ENCODE data around the gene SMURF2. TPM values are rescaled to one million over a fixed set of nuclear protein-coding genes. Genes with fewer than 3 reads are reported as not detected.
A peak's percentile ranks its signal among the peaks of the same experiment; 100 is the strongest.
"Not testable (repeated sequence)": the region's sequence is repeated elsewhere in the genome, so short reads cannot be mapped to it uniquely, and the experiment has no call there.

The SMURF2 gene
- total RNA-seq, 1 donor = 15.3 TPM

DNA sequence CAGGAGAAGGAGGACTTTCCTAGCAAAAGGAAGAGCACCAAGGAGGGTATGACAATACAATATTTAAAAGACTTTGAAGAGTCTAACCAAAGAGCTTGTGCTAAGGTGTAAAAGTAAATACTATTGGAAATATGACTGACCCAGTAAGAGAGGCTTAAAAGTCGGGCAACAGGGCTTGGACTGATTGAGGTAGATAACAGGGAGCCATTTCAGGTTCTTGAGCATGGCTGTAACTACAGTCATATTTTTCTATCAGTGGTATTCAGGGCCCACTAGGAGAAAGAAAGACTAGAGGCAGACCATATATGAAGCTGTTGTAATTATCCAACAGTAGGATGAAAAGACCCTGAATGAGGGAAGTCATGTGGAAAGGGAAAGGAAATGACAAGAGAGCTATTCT, 62.3 kb downstream of the SMURF2 start:
- DNase-seq (ENCODE audit: low read depth in 2 of 3, low spot score in 2 of 3) = no peak

DNA sequence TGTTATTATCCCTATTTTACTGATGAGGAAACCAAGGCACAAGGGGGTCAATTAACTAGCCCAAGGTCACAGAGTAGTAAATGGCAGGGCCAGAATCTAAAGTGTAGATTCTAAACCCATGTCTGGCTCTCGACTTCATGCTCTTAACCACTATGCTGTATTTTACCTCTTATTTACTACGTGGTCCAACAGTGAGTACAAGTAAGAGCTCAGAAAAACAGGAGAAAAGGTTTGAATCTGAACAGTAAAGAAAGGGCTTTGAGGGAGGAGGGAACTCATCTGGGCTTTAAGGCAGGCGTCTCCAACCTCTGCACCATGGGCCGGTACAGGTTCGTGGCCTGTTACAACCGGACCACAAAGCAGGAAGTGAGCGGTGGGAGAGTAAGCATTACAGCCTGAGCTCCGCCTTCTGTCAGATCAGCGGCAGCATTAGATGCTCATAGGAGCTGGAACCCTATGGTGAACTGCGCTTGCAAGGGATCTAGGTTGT, 62.9 kb downstream of the SMURF2 start:
- DNase-seq (ENCODE audit: low read depth in 2 of 3, low spot score in 2 of 3) = peak; percentile 9 to 64 (median 45)

DNA sequence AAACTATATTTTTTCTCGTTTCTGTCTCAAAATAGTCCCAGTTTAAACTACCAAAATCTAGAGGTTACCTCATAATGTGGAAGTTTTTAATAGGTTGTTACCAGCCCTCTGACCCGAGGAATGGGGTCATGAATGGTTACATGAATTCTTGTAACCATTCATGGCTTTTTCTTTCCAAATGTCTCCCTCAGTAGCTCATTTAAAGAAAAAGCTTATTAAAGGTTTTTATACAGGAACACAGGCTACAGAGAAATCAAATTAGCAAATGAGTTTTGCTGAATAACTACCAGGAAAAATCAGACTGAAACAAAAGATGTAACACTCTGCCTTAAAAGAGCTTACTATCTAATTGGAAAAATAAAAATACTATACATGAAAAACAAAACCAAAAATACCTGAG, 63.4 kb downstream of the SMURF2 start:
- DNase-seq (ENCODE audit: low read depth in 2 of 3, low spot score in 2 of 3) = no peak

DNA sequence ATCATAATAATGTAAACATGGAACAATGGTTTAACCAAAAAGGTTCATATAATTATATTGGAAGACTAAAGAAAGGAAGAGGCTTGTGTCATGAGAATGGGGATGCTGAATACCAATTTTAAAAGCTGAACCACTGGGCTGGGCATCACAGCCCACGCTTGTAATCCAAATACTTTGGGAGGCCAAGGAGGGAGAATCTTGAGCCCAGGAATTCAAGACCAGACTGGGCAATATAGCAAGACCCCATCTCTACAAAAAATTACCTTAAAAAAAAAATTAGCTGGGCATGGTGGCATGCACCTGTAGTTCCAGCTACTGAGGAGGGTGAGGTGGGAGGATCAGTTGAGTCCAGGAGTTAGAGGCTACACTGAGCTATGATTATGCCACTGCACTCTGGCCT, 65.1 kb downstream of the SMURF2 start:
- no peak for DNase-seq (ENCODE audit: low read depth in 2 of 3, low spot score in 2 of 3)

DNA sequence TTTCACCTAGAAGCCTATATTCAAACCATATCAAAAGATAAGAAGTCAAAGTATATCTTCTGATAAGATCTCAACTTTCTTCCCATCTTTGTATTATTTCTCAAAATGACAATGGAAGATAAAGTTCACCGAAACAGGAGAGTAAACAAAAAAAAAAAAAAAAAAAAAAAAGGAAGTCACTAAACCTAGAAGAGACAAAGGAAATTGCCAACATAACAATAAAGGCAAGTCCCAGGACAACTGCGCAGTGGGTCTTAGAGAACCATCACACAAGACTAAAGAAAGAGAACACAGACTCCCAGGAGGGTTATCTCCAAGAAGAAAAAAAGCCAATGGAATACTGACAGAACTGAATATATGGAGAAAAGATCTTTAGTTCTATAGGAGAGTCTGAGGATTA, 65.7 kb downstream of the SMURF2 start:
- DNase-seq (ENCODE audit: low read depth in 2 of 3, low spot score in 2 of 3) = no peak

DNA sequence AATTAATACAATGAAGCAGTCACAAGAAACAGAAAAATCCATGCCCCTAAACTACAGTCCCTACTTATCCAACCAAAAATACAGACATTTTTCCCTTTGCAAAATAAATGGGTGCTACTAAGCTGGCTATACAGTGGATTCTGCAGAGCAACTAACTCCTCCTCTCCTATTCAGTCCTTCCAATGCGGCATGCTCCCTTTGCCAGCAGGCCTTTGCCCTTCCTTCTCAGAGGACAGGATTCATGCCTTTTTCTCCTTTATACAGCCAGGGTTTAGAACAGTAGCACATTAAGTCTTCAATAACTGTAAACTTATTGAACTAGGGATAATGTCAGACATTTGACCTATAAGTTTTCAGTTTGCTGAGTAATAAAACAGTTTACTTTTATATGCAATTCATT, 70.2 kb downstream of the SMURF2 start:
- no peak for DNase-seq (ENCODE audit: low read depth in 2 of 3, low spot score in 2 of 3)

DNA sequence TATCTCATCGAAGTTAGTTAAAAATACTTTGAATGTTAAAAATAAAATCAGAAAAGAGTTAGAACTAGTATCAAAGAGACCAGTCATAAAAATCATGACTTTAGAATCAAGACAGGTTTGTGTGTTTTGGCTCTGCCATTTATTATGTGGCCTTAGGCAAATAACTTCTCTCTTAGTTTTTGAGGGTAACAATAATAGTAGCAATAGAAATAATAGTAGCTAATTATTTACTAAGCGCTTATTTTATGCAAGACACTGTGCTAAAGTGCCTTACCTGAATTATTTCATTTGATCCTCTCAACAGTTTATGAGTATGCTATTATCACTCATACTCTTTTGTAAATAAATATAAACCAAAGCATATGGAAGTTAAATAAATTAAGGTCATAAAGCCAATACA, 77.0 kb downstream of the SMURF2 start:
- DNase-seq (ENCODE audit: low read depth in 2 of 3, low spot score in 2 of 3) = no peak

DNA sequence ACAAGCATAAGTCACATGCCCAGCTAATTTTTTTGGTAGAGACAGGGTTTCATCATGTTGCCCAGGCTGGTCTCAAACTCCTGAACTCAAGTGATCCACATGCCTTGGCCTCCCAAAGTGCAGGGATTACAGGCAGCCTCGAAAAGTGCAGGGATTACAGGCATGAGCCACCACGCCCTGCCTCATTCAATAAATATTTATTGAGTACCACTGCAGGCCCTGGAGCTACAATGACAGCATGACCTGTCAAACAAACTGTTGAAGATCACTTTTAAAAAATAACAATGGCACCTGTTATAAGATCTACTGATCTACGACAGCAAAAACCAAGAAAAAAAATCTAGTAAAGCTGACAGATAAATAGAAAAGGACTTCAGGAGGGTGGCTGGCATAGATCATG, 79.1 kb downstream of the SMURF2 start:
- DNase-seq (ENCODE audit: low read depth in 2 of 3, low spot score in 2 of 3) = no peak

DNA sequence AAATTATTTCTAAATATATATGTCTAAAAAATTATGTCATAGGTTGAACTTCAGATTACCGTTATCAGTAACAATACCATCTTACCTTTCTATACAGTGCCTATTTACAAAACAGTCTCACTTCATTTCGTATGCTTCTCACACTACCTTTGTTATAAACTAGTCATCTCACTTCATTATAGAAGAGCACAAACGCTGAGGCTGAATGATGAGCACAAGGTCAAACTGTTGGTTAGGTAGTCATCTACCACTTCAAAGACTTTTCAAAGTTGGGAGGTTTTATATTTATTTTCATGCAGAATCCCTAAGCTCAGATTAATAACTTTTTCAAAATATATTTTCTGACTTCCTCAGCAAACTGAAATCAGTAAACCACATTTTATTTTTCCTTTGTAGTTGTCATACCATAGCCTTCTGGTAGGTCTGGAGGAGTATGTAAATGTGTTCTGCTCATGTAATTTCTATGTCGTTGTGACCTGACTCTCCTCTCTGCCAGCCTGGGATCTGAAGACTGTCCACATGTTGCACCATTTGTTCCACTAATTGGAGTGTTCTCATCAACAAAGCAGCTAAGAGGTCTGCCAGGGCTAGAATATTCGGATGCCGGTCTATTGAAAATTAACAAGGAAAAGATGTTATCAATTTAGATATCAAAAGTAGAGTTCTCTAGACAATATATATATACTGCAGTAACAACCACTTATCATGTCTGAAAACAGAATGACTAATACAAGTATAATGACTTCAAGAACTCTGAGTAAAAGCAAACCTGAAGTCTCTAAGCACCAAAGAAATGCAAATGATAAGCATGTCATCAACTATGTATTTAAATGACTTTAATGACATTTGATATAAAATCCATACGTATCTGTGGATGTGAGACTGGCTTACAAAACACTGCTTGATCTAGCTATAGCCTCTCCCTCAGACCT, 81.5 kb downstream of the SMURF2 start:
- DNase-seq (ENCODE audit: low read depth in 2 of 3, low spot score in 2 of 3) = no peak

DNA sequence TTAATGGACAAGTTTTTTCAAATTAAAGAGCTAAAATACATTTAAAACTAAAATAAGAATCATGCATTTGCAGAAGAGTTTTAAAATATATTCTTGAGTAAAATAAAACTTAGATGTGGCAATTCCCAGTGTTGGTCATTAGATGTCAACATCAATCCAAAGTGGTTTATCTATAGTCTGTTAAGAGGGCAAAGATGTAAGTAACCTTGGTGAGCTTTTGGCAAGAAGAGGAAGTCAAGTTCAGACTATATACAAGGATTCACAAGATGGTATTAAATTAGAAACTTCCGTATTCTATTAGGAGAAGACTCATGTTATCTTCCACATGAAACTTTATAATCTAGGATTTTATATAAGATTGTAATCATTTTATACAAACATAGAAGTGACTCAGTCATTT, 82.2 kb downstream of the SMURF2 start:
- no peak for DNase-seq (ENCODE audit: low read depth in 2 of 3, low spot score in 2 of 3)

DNA sequence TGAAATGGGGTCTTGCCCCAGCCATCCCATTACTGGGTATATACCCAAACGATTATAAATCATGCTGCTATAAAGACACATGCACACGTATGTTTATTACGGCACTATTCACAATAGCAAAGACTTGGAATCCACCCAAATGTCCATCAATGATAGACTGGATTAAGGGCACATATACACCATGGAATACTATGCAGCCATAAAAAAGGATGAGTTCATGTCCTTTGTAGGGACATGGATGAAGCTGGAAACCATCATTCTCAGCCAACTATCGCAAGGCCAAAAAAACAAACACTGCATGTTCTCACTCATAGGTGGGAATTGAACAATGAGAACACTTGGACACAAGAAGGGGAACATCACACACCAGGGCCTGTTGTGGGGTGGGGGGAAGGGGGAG, 85.1 kb downstream of the SMURF2 start:
- DNase-seq (ENCODE audit: low read depth in 2 of 3, low spot score in 2 of 3) = not testable (repeated sequence)

DNA sequence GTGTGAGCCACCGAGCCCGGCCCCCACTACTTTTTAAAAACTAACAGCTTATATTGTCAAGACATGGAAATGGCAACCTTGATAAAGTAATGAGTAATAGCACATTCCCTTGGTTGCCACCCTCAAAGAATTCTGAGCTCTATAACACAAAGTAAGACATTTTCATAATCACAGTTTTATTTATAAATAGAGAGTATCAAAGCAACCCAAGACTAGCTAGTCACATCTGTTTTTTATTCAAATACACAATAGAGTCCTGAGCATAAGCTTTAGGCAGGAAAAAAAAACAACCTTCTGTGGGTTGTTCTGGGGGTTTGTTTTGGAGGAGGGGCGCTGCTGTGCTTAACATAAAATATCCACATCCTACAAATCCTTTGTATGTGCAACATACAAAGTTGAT, 86.7 kb downstream of the SMURF2 start:
- DNase-seq (ENCODE audit: low read depth in 2 of 3, low spot score in 2 of 3) = no peak

DNA sequence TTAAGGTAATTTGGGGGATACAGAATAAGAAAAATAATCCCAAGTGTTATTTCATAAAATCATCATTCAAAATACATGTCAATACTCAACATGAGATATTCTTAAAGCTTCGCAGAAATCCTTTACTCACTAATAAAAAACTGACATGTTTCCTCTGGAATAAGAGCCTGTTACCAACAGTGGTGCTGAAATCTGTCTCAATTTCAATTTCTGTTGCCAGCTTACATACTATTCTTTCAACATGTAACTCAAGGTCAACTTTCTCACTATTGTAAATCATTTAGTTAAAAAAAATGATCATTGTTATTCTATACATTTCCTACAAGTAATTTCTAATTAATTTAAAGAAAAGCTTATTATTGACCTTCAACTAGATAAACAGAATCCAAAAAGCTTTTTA, 87.5 kb downstream of the SMURF2 start:
- no peak for DNase-seq (ENCODE audit: low read depth in 2 of 3, low spot score in 2 of 3)

DNA sequence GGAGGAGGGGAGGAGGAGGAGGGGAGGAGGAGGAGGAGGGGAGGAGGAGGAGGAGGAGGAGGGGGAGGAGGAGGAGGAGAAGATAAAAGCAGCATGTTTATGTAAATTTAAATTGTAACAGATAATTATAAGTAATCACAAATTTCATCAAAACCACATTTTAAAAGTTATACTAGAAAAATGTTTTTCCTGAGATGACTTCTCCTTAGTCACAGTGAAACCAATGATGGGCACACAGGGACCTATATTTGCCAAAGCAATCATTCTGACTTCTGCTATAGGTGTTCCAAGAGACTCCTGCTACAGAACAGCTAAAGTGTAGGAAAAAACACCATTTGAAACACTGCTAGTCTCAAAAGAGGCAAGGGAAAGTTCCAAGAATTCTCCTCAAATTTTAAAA, 88.9 kb downstream of the SMURF2 start:
- no peak for DNase-seq (ENCODE audit: low read depth in 2 of 3, low spot score in 2 of 3)

DNA sequence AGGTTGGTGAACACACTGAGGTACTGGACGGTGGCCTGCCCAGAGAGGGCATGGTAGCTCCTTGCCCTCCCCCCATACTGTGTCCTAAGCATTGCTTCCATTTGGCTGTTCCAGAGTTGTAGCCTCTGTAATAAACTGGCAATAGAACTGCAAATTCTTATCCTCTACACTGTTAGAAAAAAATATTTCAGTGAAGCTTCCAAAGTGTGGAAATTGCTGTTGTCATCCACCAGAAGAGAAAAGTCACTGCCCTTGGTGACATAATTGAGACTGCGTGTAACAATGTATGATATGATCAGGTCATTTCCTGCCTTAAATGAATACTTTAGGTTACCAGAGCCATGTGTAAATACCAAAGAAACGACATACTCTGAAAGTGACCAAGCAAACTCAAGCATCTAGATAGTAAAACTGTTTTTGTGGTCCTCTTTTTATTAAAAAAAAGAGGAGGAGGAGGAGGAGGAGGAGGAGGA, 89.4 kb downstream of the SMURF2 start:
- peak in 2 of 3 donors; percentile 12 to 53 for DNase-seq (ENCODE audit: low read depth in 2 of 3, low spot score in 2 of 3)

DNA sequence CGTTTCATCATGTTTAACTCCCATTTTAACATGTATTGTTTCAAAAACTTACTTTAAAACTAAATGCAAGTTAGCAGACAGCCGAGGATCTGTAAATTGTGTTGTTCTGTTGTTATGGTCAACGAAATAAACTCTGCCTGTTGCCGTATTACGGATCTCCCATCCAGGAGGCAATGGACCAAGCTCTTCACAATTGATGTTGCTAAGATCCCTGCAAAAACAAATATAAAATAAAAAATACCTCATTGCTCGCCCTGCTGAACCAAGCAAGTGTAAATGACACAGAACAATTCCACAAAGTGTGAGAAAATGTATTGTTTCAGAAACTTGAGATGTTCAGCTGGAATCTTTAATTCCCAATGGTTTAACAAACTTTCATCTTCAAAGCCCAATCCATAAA, 90.4 kb downstream of the SMURF2 start:
- no peak for DNase-seq (ENCODE audit: low read depth in 2 of 3, low spot score in 2 of 3)

DNA sequence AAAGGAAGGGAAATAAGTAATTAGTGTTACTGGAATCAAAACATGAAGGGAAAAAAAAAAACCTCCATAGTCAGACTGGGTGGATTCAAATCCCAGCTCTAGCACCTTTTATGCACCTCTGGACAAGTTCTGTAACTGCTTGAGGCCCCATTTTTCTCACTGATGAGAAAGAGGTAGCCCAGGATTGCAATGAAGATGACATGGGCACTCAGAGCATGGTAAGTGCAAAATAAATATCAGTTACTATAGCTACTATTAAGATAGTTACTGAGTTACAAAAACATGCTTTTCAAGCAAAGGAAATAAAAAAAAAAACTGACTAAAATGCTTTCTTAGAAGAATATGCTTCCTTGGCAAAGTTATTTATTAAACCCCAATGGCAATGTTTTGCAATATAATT, 96.5 kb downstream of the SMURF2 start:
- DNase-seq (ENCODE audit: low read depth in 2 of 3, low spot score in 2 of 3) = peak in 2 of 3 donors; percentile 8 to 20

DNA sequence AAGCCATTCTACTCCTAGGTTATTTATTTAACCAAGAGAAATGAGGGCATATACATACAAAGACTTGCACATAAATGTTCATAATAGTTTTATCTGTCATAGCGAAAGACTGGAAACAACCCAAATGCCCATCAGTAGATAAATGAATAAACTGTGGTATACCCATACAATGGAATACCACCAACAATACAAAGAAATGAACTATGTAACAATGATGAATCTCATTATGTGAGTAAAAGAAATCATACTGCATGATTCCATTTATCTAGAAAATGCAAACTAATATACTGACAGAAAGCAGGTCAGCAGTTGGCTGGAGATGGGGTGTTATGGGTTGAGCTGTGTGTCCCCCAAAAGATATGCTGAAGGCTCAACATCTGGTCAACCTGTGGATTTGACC, 98.0 kb downstream of the SMURF2 start:
- DNase-seq (ENCODE audit: low read depth in 2 of 3, low spot score in 2 of 3) = no peak

DNA sequence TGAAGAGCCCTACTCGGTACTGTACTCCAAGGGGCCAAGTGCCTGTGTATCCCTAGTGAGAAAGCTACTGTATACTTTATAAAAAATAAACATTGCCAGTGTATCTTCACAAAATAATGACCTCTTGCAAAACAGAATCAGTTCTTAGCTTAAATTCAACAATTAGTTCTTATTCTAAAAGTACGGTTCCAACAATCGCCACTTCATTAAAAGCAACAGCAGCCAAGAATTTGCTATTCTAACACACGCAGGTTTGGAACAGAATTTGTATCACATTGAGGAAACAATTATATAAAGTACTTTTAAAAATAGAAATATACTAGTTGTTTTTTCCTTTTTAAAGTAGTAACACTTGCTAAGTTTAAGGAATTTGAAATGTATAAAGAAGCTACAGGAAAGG, 106.8 kb downstream of the SMURF2 start:
- no peak for DNase-seq (ENCODE audit: low read depth in 2 of 3, low spot score in 2 of 3)

DNA sequence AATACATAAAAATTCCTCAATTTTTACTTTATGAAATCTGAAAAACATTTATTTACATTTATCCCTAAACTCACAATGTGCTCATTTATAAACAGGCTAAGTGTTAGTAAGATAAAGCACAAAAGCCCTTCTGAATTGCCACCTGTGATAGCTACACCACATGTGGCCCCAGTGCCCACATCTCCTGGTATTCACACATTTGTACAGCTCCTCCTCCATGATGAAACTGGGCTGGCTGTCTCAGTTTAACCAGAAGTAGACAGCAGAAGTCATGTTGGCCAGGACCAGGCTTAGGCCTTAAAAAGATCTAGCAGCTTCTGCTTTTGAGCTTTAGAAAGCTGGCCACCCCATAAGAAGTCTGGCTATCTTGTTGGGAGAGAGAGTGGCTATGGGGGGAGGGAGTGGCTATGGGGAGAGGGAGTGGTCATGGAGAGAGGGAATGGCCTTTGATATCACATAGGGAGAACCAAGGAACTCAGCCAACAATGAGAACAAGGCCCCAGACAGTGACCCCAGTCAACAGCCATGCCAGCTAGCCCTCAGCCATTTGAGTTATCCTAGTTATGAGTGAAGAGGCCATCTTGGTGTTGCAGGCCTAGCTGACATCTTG, 108.0 kb downstream of the SMURF2 start:
- no peak for DNase-seq (ENCODE audit: low read depth in 2 of 3, low spot score in 2 of 3)

DNA sequence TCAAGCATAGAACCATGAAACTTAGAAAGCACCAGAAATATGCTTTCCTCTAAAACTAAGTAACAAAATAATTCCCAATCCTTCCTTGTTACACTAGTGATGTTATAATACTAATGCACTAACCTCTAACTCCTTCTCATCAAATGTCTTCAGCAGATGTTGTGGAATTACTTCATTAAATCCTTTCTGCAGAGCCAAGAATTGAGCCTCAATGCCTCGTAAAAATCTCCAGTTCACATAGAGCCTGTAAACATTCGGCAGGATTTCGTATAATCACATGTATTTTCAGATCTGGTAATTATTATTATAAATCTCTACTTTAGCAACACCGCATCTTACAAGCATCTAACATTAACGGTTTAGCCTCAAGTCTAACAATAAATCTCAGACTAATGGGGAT, 110.6 kb downstream of the SMURF2 start:
- no peak for DNase-seq (ENCODE audit: low read depth in 2 of 3, low spot score in 2 of 3)

DNA sequence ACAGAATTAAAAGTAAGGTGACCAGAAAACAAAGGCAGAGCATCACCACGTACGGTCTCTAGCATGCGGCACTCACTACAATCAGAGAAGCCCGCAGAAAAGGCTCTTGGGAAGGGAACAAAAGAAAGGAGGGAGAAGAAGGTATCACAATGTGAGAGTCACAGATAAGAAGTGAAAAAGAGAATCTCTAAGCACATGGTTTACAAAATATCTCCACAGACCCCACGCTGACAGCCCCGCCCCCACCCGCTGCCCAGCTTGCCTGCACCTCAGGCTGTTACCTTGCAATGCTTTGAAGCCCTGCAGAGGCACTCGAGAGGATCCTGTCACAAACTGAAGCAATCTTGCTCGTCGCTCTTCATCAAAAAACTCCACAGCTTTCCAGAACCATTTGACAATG, 114.8 kb downstream of the SMURF2 start:
- DNase-seq (ENCODE audit: low read depth in 2 of 3, low spot score in 2 of 3) = no peak

Measured in hematopoietic multipotent progenitor cell (in vitro differentiated cells).